GM18526 (cell line): ENCODE measurements around the gene ERRFI1.

Source experiments
- POLR2A ChIP-seq: IDR thresholded peaks from 3 replicates; pipeline ENCODE4 v1.6.1; 2011; ENCODE audit not compliant: insufficient read length; ENCODE audit errors: extremely low read depth

ERRFI1 gene

GRCh38 chr1:8026153-8026975 is at the start of gene ERRFI1:
Gene ERRFI1, minus strand, starts transcription at chr1:8026309. Its CDS starts 10,690 bp downstream, at chr1:8015619.
- peak; percentile 76 for TF ChIP-seq POLR2A

- no peak for TF ChIP-seq POLR2A
These were observed 49.5 kb upstream of the ERRFI1 start for GRCh38 chr1:8075511-8076051.

- TF ChIP-seq POLR2A: no peak
These were observed 47.2 kb upstream of the ERRFI1 start for GRCh38 chr1:8073112-8073855.

- TF ChIP-seq POLR2A: no peak
These were observed 44.3 kb upstream of the ERRFI1 start for GRCh38 chr1:8070381-8070811.

- TF ChIP-seq POLR2A: no peak
These were observed 39.3 kb upstream of the ERRFI1 start for GRCh38 chr1:8065369-8065768.

GRCh38 chr1:8063298-8064036 is 37.4 kb upstream of the ERRFI1 start:
- no peak for TF ChIP-seq POLR2A

GRCh38 chr1:8062861-8063260 is 36.8 kb upstream of the ERRFI1 start:
- no peak for TF ChIP-seq POLR2A

- TF ChIP-seq POLR2A: no peak
These were observed 35.7 kb upstream of the ERRFI1 start for GRCh38 chr1:8061673-8062386.

GRCh38 chr1:8061210-8061609 is 35.1 kb upstream of the ERRFI1 start:
- no peak for TF ChIP-seq POLR2A

- no peak for TF ChIP-seq POLR2A
These were observed 33.1 kb upstream of the ERRFI1 start for GRCh38 chr1:8059161-8059622.

- TF ChIP-seq POLR2A: no peak
These were observed 29.9 kb upstream of the ERRFI1 start for GRCh38 chr1:8055973-8056372.

- TF ChIP-seq POLR2A: no peak
These were observed 27.9 kb upstream of the ERRFI1 start for GRCh38 chr1:8053878-8054567.

GRCh38 chr1:8051650-8052049 is 25.5 kb upstream of the ERRFI1 start:
- no peak for TF ChIP-seq POLR2A
